LNCAP (cell line): ENCODE data around the gene ADM2.

ENCODE experiments used
- TF ChIP-seq, protein P1 (sequence below): fragments of 450-650 bp; IDR thresholded peaks from 2 replicates; pipeline ENCODE4 v1.5.1; 2017; ENCODE audit warnings: mild to moderate bottlenecking

The ADM2 gene

DNA sequence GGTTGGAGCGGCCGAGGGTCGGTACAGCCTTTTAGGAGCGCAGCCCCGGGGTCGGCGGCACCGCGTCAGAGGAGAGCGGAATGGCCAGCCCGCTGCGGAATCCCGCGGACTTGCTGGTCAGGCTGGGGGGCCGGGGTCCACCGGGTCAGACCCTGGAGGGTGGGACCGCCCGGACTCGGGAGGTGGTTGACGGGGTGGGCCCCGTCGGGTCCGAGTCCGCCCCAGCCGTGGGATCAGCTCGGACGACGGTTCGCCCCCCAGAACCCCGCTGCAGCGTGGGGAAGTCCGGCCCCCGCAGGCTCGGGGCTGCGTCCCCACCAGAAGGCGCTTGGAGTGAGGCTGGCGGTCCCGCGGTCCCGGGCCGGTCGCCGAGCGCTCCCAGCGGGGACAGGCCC, 301 bp upstream of the ADM2 start:
- TF ChIP-seq, protein P1, sequence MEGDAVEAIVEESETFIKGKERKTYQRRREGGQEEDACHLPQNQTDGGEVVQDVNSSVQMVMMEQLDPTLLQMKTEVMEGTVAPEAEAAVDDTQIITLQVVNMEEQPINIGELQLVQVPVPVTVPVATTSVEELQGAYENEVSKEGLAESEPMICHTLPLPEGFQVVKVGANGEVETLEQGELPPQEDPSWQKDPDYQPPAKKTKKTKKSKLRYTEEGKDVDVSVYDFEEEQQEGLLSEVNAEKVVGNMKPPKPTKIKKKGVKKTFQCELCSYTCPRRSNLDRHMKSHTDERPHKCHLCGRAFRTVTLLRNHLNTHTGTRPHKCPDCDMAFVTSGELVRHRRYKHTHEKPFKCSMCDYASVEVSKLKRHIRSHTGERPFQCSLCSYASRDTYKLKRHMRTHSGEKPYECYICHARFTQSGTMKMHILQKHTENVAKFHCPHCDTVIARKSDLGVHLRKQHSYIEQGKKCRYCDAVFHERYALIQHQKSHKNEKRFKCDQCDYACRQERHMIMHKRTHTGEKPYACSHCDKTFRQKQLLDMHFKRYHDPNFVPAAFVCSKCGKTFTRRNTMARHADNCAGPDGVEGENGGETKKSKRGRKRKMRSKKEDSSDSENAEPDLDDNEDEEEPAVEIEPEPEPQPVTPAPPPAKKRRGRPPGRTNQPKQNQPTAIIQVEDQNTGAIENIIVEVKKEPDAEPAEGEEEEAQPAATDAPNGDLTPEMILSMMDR = no peak

DNA sequence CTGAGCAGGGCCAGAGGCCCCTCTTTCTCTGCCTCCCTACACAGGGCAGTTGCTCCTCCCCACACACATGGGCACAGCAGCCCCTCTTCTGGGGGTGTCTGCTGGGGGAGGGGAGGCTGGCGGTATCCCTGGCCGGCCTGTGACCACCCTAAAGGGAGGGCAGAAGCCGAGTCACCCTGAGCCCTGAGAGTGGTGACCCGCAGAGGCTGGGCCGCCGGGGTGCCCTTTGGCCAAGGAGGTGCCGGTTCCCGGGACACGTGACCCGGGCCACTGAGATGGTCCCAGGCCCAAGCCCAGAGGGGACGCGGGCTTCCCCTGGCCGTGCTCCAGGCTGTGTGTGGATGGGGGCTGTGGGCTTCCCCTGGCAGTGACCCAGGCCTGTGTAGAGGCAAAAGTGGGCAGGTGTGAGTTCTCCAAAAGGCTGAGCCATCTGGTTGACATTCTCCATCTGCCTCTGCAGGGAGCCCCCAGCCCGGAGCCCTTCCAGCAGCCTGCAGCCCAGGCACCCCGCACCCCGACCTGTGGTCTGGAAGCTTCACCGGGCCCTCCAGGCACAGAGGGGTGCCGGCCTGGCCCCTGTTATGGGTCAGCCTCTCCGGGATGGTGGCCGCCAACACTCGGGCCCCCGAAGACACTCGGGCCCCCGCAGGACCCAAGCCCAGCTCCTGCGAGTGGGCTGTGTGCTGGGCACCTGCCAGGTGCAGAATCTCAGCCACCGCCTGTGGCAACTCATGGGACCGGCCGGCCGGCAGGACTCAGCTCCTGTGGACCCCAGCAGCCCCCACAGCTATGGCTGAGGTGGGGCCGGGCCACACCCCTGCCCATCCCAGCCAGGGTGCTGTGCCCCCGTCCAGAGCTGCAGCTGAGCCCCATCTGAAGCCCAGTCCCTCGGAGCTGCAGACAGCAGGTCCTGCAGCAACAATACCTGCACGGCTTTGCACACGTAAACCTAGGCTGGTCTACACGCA, 1.0 kb downstream of the ADM2 start:
- TF ChIP-seq, protein P1 = no peak

DNA sequence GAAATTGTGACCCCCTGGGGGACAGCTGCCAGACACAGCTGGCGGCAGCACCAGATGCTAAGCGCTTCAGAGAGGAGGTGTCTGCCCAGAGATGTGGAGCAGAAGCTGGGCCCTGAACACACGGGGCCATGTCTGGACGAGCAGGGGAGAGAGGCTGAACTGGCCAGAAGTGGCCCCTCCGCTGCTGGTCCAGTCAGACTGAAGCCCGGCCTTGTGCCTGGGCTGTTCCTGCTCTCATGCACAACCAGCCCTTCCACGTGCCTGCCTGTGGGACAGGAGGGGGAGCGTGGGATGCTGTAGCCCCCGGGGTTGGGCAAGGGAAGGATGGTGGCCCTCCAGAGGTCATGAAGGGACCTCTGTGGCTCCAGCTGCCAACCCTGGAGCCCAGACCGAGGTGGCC, 1.8 kb downstream of the ADM2 start:
- TF ChIP-seq, protein P1 = no peak

DNA sequence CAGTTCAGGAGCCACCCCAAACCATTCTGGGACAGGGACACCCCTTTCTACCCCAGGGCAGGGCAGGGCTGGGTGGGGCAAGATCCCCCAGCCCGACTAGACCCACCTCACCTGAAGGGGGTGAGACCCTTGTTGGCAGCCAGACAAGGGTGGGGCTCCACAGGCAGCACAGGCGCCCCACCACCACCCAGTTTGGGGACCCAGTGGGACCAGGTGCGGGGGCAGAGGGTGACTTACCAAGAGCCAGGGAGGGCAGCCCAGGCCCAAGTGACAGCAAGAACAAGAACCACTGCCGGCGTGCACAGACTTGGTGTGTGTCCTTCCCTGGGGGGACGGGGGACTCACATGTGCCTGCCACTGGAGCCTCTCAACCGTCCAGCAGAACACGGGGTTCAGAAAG, 2.2 kb downstream of the ADM2 start:
- TF ChIP-seq, protein P1 = no peak

DNA sequence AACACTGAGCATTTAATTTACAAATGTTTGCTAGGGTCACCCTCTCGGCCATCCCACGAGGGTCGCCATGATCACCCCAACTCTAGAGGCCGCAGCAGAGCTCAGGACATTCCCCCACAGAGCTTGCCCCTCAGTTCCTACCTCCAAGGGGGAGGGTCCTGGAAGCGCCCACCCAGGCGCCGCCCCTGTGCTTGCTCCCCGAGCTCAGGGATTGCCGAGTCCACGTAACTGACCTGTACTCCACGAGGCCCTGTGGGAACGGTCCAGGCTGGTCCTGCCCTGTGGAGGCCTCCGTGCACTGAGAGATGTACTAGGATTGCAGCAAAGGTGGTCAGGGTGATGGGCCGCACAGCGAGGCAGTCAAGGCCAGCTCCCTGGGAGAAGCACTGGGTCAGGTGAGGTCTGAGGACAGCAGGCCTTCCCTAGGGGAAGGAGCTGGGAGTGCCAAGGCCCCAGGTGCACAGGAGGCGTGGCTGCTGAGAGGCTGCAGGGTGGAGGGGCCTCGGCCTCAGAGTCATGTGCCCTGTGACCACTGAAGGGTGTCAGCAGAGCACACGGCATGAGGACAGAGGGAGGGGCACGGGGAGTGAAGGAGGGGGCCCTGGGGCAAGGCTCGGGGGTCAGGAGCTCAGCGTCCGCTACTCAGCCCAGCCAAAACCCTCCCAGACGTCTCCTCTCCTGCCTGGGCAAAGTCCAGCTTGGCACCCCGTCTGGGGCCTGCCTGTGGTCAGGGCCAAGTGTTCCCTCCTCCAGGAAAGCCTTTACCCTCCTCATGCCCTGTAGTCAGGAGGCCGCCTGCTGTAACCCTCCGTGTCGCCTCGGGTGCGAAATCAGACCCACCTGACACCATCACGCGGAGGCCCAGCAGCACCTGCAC, 2.9 kb downstream of the ADM2 start:
- TF ChIP-seq, protein P1 = no peak

DNA sequence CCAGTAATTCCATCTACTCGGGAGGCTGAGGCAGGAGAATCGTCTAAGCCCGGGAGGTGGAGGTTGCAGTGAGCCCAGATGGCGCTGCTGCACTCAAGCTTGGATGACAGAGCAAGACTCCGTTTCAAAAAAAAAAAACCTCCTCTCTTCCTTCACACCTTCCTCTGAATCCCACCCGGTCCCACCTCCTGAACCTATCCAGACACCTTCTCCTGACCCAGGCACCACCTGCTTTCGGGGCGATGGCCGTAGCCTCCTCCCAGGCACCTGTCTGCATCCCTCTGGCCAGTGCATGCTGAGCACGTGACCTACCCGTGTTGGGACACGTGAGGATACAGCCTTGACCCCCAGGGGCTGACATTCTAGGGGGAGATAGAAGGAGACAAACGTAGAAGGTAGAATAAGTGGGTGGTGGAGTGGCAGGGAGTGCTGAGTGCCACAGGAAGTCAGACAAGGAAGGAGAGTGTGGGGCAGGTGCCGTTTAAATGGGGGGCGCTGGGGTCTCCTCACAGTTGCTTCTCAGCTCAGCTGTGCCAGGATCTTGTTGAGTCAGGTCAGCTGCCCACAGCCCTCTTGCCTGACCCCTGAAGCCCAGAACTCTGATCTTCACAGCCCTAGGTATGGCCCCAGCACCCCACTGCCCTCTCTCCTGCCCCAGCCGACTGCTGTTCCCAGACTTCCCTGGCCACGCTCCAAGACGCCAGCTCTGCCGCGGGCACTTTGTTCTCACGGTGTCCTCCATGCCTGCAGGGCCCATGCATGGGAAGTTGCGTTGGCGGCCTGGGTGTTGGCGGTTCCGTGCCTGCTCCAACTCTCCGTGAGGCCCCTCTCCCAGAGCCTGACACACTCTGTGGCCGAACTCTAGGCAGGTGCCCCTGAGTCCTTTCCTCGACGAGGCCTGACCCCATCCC, 4.1 kb downstream of the ADM2 start:
- TF ChIP-seq, protein P1 = no peak
